Measurements from ENCODE around the gene SNRNP25. TPM values are rescaled to one million over a fixed set of nuclear protein-coding genes. Genes with fewer than 3 reads are reported as not detected.

SNRNP25 gene
- total RNA-seq, 4 donors from 2014 or later = 22.0 to 33.6 (median 25.7) TPM

DNA sequence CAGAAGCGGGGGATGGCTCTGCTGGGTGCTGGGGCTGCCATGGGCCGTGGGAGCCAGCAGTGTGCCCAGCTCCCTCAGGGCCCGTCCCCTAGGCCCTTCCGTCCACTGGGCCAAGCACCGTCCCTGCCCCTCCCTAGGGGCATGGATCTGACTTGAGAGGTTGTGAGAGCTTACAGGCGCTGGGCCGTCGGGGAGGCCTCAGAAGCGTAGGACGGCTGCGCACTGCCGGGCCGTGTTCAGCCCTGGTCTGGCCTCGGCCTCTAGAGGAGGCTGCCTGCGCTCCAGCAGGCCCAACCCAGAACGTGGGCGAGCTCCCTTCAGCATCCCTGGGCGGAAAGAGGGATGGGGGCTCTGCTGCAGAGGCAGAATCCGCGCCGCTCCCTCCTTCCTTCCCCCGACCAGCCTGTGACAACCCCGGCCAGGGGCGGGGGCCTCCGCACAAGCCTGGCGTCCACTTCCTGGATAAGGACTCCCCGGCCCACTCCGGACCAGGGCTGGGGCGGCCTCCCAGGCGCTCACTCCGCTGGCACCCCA is 23.7 kb downstream of the SNRNP25 start:
- Histone ChIP-seq H3K36me3 (peaks cover 0 to 22% (median 20%) of the 10 kb centered on the region in 4 donors), H3K27ac (replicated peaks in 1 of 4) (peak overlapping the region; percentile 93 to 97 (median 94)), H3K27me3 (no peaks in the 10 kb centered on the region), H3K4me1 (peaks cover 62 to 75% (median 70%) of the 10 kb centered on the region in 4 donors), H3K4me3 (peak overlapping the region; percentile 84 to 98 (median 88)), H3K9me3 (no peaks in the 10 kb centered on the region)
- no peak for DNase-seq (ENCODE audit: extremely low spot score)
- intact Hi-C loops (cut with DNase I) = no loop called here
- WGBS = 11% methylated on average over 20 of the region's 31 CpGs
- TF ChIP-seq POLR2AphosphoS5 (IDR thresholded peaks at IDR 0.05) = peak in 1 of 2 donors; percentile 4
- TF ChIP-seq EP300 (IDR thresholded peaks at IDR 0.05) = no peak

- intact Hi-C loops (cut with DNase I) = no loop called here
- TF ChIP-seq POLR2AphosphoS5 (IDR thresholded peaks at IDR 0.05) = peak; percentile 91 to 93
- peak; percentile 81 for TF ChIP-seq POLR2A (IDR thresholded peaks at IDR 0.05; ENCODE audit: low read depth)
- no peak for TF ChIP-seq EP300 (IDR thresholded peaks at IDR 0.05)
- peaks cover 58 to 70% (median 65%) of the 10 kb centered on the region in 4 donors for H3K4me1 ChIP-seq
- WGBS = 0% methylated on average over 6 of the region's 83 CpGs
- peak; percentile 95 for DNase-seq (ENCODE audit: extremely low spot score)
- no peaks in the 10 kb centered on the region for H3K9me3 ChIP-seq
- peak within 1 kb of the TSS; percentile 84 to 98 (median 88) for H3K4me3 ChIP-seq
- no peaks in the 10 kb centered on the region for H3K27me3 ChIP-seq
- peaks cover 0 to 25% (median 22%) of the 10 kb centered on the region in 4 donors for H3K36me3 ChIP-seq
- H3K27ac ChIP-seq (replicated peaks in 1 of 4) = peak within 1 kb of the TSS; percentile 93 to 97 (median 94)
Measured at GRCh38 chr16:77807-78443, 24.3 kb downstream of the SNRNP25 start, which contains the start of gene MPG. TSS of gene MPG (plus strand) at chr16:78225. CDS start at chr16:78310, 85 bp downstream.

DNA sequence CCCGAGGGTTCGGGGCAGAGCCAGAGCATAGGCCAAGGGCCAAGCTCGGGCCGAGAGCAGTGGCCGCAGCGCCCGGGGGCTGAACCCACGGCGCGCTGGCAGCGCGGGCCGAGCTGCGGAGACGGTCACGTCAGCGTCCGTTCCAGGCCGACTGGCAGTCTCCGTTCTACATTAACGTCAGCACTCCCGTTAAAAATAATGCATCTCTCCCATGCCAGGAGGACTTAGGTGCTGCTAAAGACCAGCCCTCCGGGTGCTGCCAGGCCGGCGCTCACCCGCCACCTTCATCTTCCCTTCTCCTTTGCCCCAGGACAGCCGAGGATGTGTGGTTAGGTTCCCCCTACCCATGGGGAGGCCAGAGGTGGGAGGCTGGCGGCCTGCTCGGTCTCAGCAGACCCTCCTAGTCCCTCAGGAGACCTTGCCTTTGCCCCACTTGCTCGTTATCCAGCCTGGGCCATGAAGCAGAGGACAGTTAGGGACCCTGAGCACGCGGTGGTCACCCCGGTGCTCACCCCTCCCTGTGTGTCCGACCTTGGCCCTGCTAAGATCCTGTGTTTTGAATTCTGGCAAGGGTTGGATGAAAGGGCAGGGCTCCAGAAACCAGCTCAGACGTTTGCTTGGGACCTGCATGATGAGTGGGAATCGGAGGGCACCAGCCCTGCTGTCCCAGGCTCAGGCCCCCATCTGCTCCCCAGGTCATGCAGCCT is 25.0 kb downstream of the SNRNP25 start:
- Histone ChIP-seq H3K4me3 (peak overlapping the region; percentile 84 to 98 (median 88)), H3K4me1 (peaks cover 52 to 66% (median 61%) of the 10 kb centered on the region in 4 donors), H3K27ac (replicated peaks in 1 of 4) (peak overlapping the region; percentile 93 to 97 (median 94)), H3K27me3 (no peaks in the 10 kb centered on the region), H3K9me3 (no peaks in the 10 kb centered on the region), H3K36me3 (peaks cover 0 to 32% (median 27%) of the 10 kb centered on the region in 4 donors)
- DNase-seq (ENCODE audit: extremely low spot score) = no peak
- intact Hi-C loops (cut with DNase I) = no loop called here
- TF ChIP-seq POLR2A (IDR thresholded peaks at IDR 0.05; ENCODE audit: low read depth) (no peak), POLR2AphosphoS5 (IDR thresholded peaks at IDR 0.05) (peak in 1 of 2 donors; percentile 6), EP300 (IDR thresholded peaks at IDR 0.05) (no peak)
- TF ChIP-seq, protein P1, sequence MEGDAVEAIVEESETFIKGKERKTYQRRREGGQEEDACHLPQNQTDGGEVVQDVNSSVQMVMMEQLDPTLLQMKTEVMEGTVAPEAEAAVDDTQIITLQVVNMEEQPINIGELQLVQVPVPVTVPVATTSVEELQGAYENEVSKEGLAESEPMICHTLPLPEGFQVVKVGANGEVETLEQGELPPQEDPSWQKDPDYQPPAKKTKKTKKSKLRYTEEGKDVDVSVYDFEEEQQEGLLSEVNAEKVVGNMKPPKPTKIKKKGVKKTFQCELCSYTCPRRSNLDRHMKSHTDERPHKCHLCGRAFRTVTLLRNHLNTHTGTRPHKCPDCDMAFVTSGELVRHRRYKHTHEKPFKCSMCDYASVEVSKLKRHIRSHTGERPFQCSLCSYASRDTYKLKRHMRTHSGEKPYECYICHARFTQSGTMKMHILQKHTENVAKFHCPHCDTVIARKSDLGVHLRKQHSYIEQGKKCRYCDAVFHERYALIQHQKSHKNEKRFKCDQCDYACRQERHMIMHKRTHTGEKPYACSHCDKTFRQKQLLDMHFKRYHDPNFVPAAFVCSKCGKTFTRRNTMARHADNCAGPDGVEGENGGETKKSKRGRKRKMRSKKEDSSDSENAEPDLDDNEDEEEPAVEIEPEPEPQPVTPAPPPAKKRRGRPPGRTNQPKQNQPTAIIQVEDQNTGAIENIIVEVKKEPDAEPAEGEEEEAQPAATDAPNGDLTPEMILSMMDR (IDR thresholded peaks at IDR 0.05) = no peak
- 4% methylated on average over 24 of the region's 36 CpGs for WGBS

GRCh38 chr16:79151-80054 is 25.8 kb downstream of the SNRNP25 start:
- DNase-seq (ENCODE audit: extremely low spot score) = no peak
- peaks cover 0 to 39% (median 31%) of the 10 kb centered on the region in 4 donors for H3K36me3 ChIP-seq
- TF ChIP-seq, protein P1 (IDR thresholded peaks at IDR 0.05) = no peak
- no peak for TF ChIP-seq POLR2A (IDR thresholded peaks at IDR 0.05; ENCODE audit: low read depth)
- peaks cover 52 to 66% (median 61%) of the 10 kb centered on the region in 4 donors for H3K4me1 ChIP-seq
- 71% methylated on average over 28 of the region's 32 CpGs for WGBS
- H3K9me3 ChIP-seq = no peaks in the 10 kb centered on the region
- H3K27me3 ChIP-seq = no peaks in the 10 kb centered on the region
- H3K27ac ChIP-seq (replicated peaks in 1 of 4) = peak overlapping the region in 3 of 4 donors; percentile 93 to 97 (median 94)
- H3K4me3 ChIP-seq = peak overlapping the region; percentile 84 to 98 (median 88)
- intact Hi-C loops (cut with DNase I) = no loop called here

- 94% methylated on average over 25 of the region's 31 CpGs for WGBS
- Histone ChIP-seq H3K4me1 (peaks cover 40 to 52% (median 48%) of the 10 kb centered on the region in 4 donors), H3K27me3 (no peaks in the 10 kb centered on the region), H3K27ac (replicated peaks in 1 of 4) (no peak overlapping the region), H3K36me3 (peaks cover 12 to 73% (median 65%) of the 10 kb centered on the region in 4 donors), H3K9me3 (no peaks in the 10 kb centered on the region), H3K4me3 (no peak overlapping the region)
- intact Hi-C loops (cut with DNase I) = no loop called here
- TF ChIP-seq POLR2A (IDR thresholded peaks at IDR 0.05; ENCODE audit: low read depth) = no peak
- TF ChIP-seq, protein P1 (IDR thresholded peaks at IDR 0.05) = no peak
- TF ChIP-seq POLR2AphosphoS5 (IDR thresholded peaks at IDR 0.05) = no peak
- no peak for TF ChIP-seq EP300 (IDR thresholded peaks at IDR 0.05)
- DNase-seq (ENCODE audit: extremely low spot score) = no peak
Measured at GRCh38 chr16:83060-83603, 29.5 kb downstream of the SNRNP25 start.

Measured in esophagus muscularis mucosa (tissue), 4 donors.